ENCODE results near the gene ERC2.

Gene ERC2

DNA sequence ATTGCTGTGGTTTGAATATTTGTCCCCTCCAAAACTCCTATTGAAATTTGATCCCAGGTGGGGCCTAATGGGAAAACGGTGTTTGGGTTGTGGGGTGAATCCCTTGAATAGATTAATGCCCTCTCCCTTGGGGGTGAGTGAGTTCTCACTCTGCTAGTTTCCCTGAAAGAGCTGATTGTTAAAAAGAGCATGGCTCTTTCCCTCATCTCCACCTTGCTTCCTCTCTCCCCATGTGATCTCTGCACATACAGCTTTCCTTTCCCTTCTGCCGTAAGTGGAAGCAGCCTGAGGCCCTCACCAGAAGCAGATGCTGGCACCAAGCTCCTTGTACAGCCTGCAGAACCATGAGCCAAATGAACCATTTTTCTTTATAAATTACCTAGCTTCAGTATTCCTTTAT is 586.3 kb downstream of the ERC2 start:
- Histone ChIP-seq H3K4me2 (ENCODE audit: low read depth, low read length, poor library complexity, severe bottlenecking) (no peak overlapping the region), H3K9me2 (replicated peaks; ENCODE audit: insufficient read depth, low read length) (no peaks in the 10 kb centered on the region), H4K20me1 (ENCODE audit: low read depth, low read length) (no peaks in the 10 kb centered on the region), H3K27ac (ENCODE audit: low read depth, low read length) (no peak overlapping the region), H3K4me3 (ENCODE audit: insufficient read depth, low read length, poor library complexity, severe bottlenecking) (no peak overlapping the region), H3K27me3 (ENCODE audit: low read length) (no peaks in the 10 kb centered on the region), H2AFZ (ENCODE audit: low read depth, low read length, severe bottlenecking) (no peak overlapping the region), H3K79me2 (ENCODE audit: insufficient read depth, low read length) (no peaks in the 10 kb centered on the region), H3K36me3 (ENCODE audit: low read length) (no peaks in the 10 kb centered on the region), H3F3A (ENCODE audit: insufficient read depth) (no peaks in the 10 kb centered on the region), H3K9ac (ENCODE audit: low read length) (no peak overlapping the region), H3K9me3 (ENCODE audit: insufficient read depth, low read length) (no peaks in the 10 kb centered on the region)
- TF ChIP-seq EZH2phosphoT487 (conservative IDR thresholded peaks at IDR 0.05; ENCODE audit: low read length) = no peak
- TF ChIP-seq, protein P1, sequence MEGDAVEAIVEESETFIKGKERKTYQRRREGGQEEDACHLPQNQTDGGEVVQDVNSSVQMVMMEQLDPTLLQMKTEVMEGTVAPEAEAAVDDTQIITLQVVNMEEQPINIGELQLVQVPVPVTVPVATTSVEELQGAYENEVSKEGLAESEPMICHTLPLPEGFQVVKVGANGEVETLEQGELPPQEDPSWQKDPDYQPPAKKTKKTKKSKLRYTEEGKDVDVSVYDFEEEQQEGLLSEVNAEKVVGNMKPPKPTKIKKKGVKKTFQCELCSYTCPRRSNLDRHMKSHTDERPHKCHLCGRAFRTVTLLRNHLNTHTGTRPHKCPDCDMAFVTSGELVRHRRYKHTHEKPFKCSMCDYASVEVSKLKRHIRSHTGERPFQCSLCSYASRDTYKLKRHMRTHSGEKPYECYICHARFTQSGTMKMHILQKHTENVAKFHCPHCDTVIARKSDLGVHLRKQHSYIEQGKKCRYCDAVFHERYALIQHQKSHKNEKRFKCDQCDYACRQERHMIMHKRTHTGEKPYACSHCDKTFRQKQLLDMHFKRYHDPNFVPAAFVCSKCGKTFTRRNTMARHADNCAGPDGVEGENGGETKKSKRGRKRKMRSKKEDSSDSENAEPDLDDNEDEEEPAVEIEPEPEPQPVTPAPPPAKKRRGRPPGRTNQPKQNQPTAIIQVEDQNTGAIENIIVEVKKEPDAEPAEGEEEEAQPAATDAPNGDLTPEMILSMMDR (IDR thresholded peaks at IDR 0.05; ENCODE audit: insufficient read depth, low read length, poor library complexity, severe bottlenecking) = no peak

DNA sequence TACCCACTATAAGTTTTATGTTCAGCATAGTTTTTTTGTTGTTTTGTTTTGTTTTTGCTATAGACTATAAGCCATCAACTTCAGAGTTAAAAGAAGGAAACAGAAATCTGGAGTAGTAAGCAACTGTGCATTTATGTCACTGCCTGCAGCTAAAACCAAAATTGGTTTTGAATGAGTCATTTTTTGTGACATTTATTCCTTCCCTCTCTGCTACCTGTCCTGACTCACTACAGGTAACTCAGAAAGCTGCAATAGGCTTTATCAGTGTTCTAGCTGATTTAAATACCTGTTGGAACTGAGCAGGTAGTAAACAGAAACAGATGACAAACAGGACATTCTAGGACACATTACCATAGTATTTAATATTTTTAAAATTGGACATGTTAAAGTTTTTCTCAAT is 587.9 kb downstream of the ERC2 start:
- H3K27me3 ChIP-seq (ENCODE audit: low read length) = no peaks in the 10 kb centered on the region
- no peak overlapping the region for H3K4me2 ChIP-seq (ENCODE audit: low read depth, low read length, poor library complexity, severe bottlenecking)
- no peaks in the 10 kb centered on the region for H3K36me3 ChIP-seq (ENCODE audit: low read length)
- no peaks in the 10 kb centered on the region for H3K79me2 ChIP-seq (ENCODE audit: insufficient read depth, low read length)
- H3K9me3 ChIP-seq (ENCODE audit: insufficient read depth, low read length) = no peaks in the 10 kb centered on the region
- H3K4me3 ChIP-seq (ENCODE audit: insufficient read depth, low read length, poor library complexity, severe bottlenecking) = no peak overlapping the region
- H3K27ac ChIP-seq (ENCODE audit: low read depth, low read length) = no peak overlapping the region
- H4K20me1 ChIP-seq (ENCODE audit: low read depth, low read length) = no peaks in the 10 kb centered on the region
- no peaks in the 10 kb centered on the region for H3K9me2 ChIP-seq (replicated peaks; ENCODE audit: insufficient read depth, low read length)
- TF ChIP-seq EZH2phosphoT487 (conservative IDR thresholded peaks at IDR 0.05; ENCODE audit: low read length) = no peak
- TF ChIP-seq, protein P1 (IDR thresholded peaks at IDR 0.05; ENCODE audit: insufficient read depth, low read length, poor library complexity, severe bottlenecking) = no peak
- H2AFZ ChIP-seq (ENCODE audit: low read depth, low read length, severe bottlenecking) = no peak overlapping the region
- H3K9ac ChIP-seq (ENCODE audit: low read length) = no peak overlapping the region
- H3F3A ChIP-seq (ENCODE audit: insufficient read depth) = no peaks in the 10 kb centered on the region

DNA sequence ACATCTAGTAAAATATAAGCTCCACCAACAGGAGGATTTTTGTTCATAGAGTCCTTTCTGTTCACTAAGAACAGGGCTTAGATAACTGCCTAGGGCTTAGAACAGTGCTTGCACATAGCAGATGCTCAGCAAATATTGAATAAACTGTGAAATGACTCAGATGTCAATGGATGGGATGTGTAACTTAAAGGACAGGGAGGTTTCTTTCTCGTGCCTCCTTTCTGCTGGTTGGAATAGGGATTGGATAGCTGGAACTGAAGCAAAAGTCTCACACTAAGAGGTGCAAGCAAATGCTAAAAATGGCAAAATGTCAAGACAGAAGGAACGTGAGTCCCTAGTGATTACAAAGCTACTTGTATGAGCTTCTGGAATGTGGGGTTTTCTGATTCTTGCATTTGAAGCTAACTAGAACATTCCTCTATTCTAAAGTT is 588.4 kb downstream of the ERC2 start:
- Histone ChIP-seq H3F3A (ENCODE audit: insufficient read depth) (no peaks in the 10 kb centered on the region), H3K9me3 (ENCODE audit: insufficient read depth, low read length) (no peaks in the 10 kb centered on the region), H3K9me2 (replicated peaks; ENCODE audit: insufficient read depth, low read length) (no peaks in the 10 kb centered on the region), H3K27me3 (ENCODE audit: low read length) (no peaks in the 10 kb centered on the region), H3K79me2 (ENCODE audit: insufficient read depth, low read length) (no peaks in the 10 kb centered on the region), H3K9ac (ENCODE audit: low read length) (no peak overlapping the region), H2AFZ (ENCODE audit: low read depth, low read length, severe bottlenecking) (no peak overlapping the region), H3K4me2 (ENCODE audit: low read depth, low read length, poor library complexity, severe bottlenecking) (no peak overlapping the region), H3K27ac (ENCODE audit: low read depth, low read length) (no peak overlapping the region), H4K20me1 (ENCODE audit: low read depth, low read length) (no peaks in the 10 kb centered on the region), H3K4me3 (ENCODE audit: insufficient read depth, low read length, poor library complexity, severe bottlenecking) (no peak overlapping the region), H3K36me3 (ENCODE audit: low read length) (no peaks in the 10 kb centered on the region)
- TF ChIP-seq, protein P1 (IDR thresholded peaks at IDR 0.05; ENCODE audit: insufficient read depth, low read length, poor library complexity, severe bottlenecking) = no peak
- TF ChIP-seq EZH2phosphoT487 (conservative IDR thresholded peaks at IDR 0.05; ENCODE audit: low read length) = no peak

Data from SU-DHL-6 (cell line).